Right lobe of liver (tissue), 4 donors: ENCODE data around the gene SLC37A4.

Experiments
- CTCF ChIP-seq, 4 donors: fragments of 200-600 bp in 3 of 4; fragments of 450-650 bp in 1 of 4; IDR thresholded peaks; one replicate each; pipeline versions ENCODE4 v1.5.1 to v1.8.0; 2016 to 2022; ENCODE audit warnings: antibody characterized with exemption in 4 of 4, mild to moderate bottlenecking in 2 of 4
- POLR2A ChIP-seq: fragments of 450-650 bp; IDR thresholded peaks from one replicate; pipeline ENCODE4 v1.6.1; 2017; ENCODE audit warnings: antibody characterized with exemption, mild to moderate bottlenecking
- donor health status: DM: no; HTN: no; CAD: no.
- donor health status: DM: no; HTN: no; CAD: no.
- donor health status: DM: no; HTN: yes; CAD: no.

GRCh38 chr11:119031912-119032280, 1.2 kb upstream of the SLC37A4 start:
- no peak for TF ChIP-seq POLR2A
- TF ChIP-seq CTCF (IDR thresholded peaks at IDR 0.05) = no peak
